ENCODE results near the gene HRAS. TPM values are rescaled to one million over a fixed set of nuclear protein-coding genes. Genes with fewer than 3 reads are reported as not detected.
A peak's percentile ranks its signal among the peaks of the same experiment; 100 is the strongest.

The HRAS gene
- total and polyA plus RNA-seq, 4 donors: 20.5 to 133 (median 69.7) TPM

- Histone ChIP-seq H3K27ac (ENCODE audit: low read depth in 1 of 2, low read length in 1 of 2) (peak overlapping the region in 1 of 2 donors; percentile 13), H3K4me3 (no peak overlapping the region), H3K9me3 (ENCODE audit: control insufficient read depth in 4 of 4, insufficient read depth in 3 of 4, low read length in 3 of 4) (peaks cover 0 to under 1% (median 0%) of the 10 kb centered on the region in 4 donors), H3K27me3 (ENCODE audit: control insufficient read depth in 3 of 3, insufficient read depth in 3 of 3, low read length in 2 of 3) (peaks cover 0 to 2% (median 2%) of the 10 kb centered on the region in 3 donors), H3K36me3 (ENCODE audit: control insufficient read depth in 4 of 4, insufficient read depth in 4 of 4, low read length in 4 of 4) (peaks cover 0 to 30% (median 3%) of the 10 kb centered on the region in 4 donors), H3K4me1 (ENCODE audit: control insufficient read depth in 5 of 5, insufficient read depth in 5 of 5, low read length in 5 of 5) (peaks cover 0 to 18% (median 9%) of the 10 kb centered on the region in 5 donors), H3K9ac (ENCODE audit: insufficient read depth in 1 of 2, low read length in 2 of 2) (no peak overlapping the region)
- ATAC-seq (ENCODE audit: insufficient read depth, low FRiP score) (no peak), DNase-seq (no peak)
- WGBS, 2 donors: 77 to 83% methylated on average over 16 to 18 of the region's 18 CpGs
- no peak for TF ChIP-seq CTCF (IDR thresholded peaks at IDR 0.05; ENCODE audit: control extremely low read depth, extremely low read depth)
Measured at GRCh38 chr11:531919-532526, 3.4 kb downstream of the HRAS start.

- Histone ChIP-seq H3K36me3 (ENCODE audit: control insufficient read depth in 4 of 4, insufficient read depth in 4 of 4, low read length in 4 of 4) (peaks cover 0 to 30% (median 3%) of the 10 kb centered on the region in 4 donors), H3K27ac (ENCODE audit: low read depth in 1 of 2, low read length in 1 of 2) (no peak overlapping the region), H3K4me1 (ENCODE audit: control insufficient read depth in 5 of 5, insufficient read depth in 5 of 5, low read length in 5 of 5) (peaks cover 0 to 13% (median 7%) of the 10 kb centered on the region in 5 donors), H3K9me3 (ENCODE audit: control insufficient read depth in 4 of 4, insufficient read depth in 3 of 4, low read length in 3 of 4) (no peaks in the 10 kb centered on the region), H3K9ac (ENCODE audit: insufficient read depth in 1 of 2, low read length in 2 of 2) (no peak overlapping the region), H3K4me3 (no peak overlapping the region), H3K27me3 (ENCODE audit: control insufficient read depth in 3 of 3, insufficient read depth in 3 of 3, low read length in 2 of 3) (peaks cover 0 to 1% (median 0%) of the 10 kb centered on the region in 3 donors)
- DNase-seq: no peak
- TF ChIP-seq CTCF (IDR thresholded peaks at IDR 0.05; ENCODE audit: control extremely low read depth, extremely low read depth): no peak
- WGBS, 2 donors: 87 to 93% methylated on average over 27 to 28 of the region's 28 CpGs
- ATAC-seq (ENCODE audit: insufficient read depth, low FRiP score): no peak
Measured at GRCh38 chr11:530960-531831, 4.2 kb downstream of the HRAS start.

- Histone ChIP-seq H3K36me3 (ENCODE audit: control insufficient read depth in 4 of 4, insufficient read depth in 4 of 4, low read length in 4 of 4) (peaks cover 0 to 30% (median 3%) of the 10 kb centered on the region in 4 donors), H3K9ac (ENCODE audit: insufficient read depth in 1 of 2, low read length in 2 of 2) (peak overlapping the region in 1 of 2 donors; percentile 2), H3K4me3 (no peak overlapping the region), H3K9me3 (ENCODE audit: control insufficient read depth in 4 of 4, insufficient read depth in 3 of 4, low read length in 3 of 4) (no peaks in the 10 kb centered on the region), H3K4me1 (ENCODE audit: control insufficient read depth in 5 of 5, insufficient read depth in 5 of 5, low read length in 5 of 5) (peaks cover 0 to 10% (median 6%) of the 10 kb centered on the region in 5 donors), H3K27ac (ENCODE audit: low read depth in 1 of 2, low read length in 1 of 2) (peak overlapping the region in 1 of 2 donors; percentile 8), H3K27me3 (ENCODE audit: control insufficient read depth in 3 of 3, insufficient read depth in 3 of 3, low read length in 2 of 3) (no peaks in the 10 kb centered on the region)
- ATAC-seq (ENCODE audit: insufficient read depth, low FRiP score) (no peak), DNase-seq (no peak)
- 89 to 90% methylated on average over 18 of the region's 18 CpGs for WGBS, 2 donors
- no peak for TF ChIP-seq CTCF (IDR thresholded peaks at IDR 0.05; ENCODE audit: control extremely low read depth, extremely low read depth)
Measured at GRCh38 chr11:529728-530411, 5.5 kb downstream of the HRAS start.

Data from lung (tissue), 12 donors.